Hippocampal formation (tissue), 2 donors: ENCODE results near the gene ADORA2B.
"Not testable (repeated sequence)": the region's sequence is repeated elsewhere in the genome, so short reads cannot be mapped to it uniquely, and the experiment has no call there.

ENCODE experiments used
- DNase-seq, 2 donors: peaks; one replicate each; lab custom pipeline; 2025; lab: John Stamatoyannopoulos, UW

ADORA2B gene

DNA sequence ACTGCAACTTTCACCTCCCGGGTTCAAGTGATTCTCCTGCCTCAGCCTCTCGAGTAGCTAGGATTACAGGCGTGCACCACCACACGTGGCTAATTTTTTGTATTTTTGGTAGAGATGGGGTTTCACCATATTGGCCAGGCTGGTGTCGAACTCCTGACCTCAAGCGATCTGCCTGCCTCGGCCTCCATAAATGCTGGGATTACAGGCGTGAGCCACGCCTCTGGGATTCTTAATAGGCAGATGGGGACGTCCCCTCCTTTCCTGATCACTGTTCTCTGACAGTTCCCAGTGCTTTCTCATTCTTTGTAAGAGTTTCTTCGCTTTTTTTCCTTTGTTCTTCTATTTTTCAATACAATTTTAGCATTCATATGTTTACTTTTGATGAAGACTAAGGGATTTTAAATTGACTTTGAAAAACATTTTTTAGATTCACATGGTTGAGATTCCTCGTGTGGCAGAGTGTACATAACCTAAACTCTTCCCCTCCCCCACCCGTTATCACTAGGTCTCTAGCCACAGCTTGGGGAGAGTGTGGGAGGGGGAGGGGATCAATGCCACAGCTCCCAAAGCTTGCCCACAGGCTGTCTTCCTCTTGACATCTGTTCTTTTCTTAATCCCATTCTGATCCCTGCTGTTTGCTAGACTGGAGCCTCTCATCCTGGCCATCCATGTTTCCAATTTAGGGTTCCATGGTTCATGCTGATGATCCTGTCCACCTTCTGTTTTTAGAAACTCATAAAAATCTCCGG lies 11.0 kb downstream of the ADORA2B start:
- no peak for DNase-seq

DNA sequence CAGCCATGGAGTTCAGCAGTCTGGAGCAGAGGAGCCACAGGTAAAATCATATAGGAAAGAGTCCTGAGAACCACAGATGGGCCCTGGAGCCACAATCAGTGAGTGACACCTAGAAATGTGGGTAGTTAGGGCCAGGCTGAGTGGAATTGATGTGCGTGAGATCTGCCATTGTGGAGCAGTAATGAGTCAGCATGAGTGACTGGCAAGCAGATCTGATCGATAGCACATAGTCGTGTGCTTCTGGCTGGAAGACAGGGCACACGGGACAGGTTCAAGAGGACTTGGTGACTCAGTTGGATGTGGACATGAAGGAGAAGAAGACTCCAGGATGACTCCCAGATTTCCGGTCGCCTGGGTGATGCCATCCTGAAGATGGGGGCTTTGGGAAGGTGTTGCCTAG lies 12.3 kb downstream of the ADORA2B start:
- DNase-seq, result no peak

GRCh38 chr17:15957608-15958307 lies 12.8 kb downstream of the ADORA2B start:
- DNase-seq, result no peak

- DNase-seq, result no peak
These were observed 13.5 kb downstream of the ADORA2B start for GRCh38 chr17:15958484-15958854.

DNA sequence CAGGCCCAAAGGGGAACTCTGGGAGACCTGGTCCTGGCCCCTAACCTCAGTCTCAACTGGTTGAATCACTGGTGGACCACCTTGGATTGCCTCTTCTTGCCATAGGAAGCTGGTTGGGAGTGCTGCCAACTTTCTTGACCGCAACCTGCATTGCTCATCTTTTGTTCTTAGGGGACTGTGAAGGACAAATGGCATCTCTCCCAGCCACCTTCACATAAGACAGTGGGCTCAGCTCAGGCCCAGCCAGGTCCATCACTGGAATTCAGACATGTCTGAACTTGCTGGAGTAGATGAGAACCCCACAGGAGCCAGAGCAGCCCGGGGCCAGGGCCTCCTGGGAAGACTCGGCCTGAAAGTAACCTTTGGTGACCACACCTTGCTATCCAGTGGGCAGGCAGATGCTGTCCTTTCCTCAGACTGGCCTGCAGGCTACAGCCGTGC lies 18.8 kb downstream of the ADORA2B start:
- DNase-seq, result no peak

DNA sequence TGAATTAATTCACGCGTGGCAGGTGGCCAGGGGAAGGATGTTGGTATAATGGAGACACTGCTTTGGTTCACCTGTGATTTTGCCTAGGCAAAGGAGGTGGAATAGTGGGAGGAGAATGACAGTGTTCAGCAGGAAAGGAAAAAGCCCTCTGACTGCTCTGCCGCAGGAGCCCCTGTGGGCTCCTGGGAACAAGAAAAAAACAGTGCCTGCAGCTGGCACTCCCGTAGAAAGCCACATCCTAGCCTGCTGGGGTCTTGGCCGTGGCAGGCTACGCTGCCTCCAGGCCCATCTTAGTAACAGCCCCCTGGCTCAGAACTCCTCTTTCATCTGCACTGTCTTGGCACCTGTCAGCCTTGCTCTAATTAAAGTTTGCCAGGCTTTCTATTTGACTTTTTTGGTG lies 20.6 kb downstream of the ADORA2B start:
- DNase-seq, result no peak

DNA sequence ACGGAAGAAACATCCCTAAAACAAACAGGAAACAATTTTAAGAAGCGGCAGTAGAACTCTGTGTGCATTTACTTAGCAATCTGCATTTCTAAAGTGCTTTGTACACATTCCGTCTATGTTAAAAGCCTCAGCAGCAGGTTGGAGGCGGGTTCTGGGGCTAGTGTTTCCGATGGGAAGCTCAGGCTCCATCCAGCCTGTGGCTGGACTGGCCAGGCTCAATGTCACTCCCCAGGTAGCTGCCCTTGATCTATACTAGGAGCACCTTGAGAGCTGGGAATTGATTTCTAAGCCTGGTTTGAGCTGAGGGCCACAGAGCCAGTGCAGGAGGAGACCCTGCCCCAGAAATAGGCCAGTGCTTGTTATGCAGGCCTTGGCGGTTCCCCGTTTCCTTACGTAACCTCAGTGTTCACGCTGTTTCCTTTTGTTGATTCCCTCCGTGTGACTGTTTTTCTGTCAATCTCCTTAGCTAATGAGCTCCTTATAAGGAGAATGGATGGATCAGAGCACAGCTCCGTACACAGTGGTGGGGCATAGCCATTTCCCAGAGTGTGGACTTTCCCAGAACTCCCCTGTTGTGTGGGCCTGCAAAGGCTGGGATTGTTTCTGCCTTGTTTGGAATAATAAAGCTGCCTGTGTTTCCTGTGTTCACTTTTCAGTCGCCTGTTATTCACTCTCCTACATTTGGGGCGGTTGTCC lies 21.4 kb downstream of the ADORA2B start:
- peak; percentile 14 to 30 for DNase-seq

DNA sequence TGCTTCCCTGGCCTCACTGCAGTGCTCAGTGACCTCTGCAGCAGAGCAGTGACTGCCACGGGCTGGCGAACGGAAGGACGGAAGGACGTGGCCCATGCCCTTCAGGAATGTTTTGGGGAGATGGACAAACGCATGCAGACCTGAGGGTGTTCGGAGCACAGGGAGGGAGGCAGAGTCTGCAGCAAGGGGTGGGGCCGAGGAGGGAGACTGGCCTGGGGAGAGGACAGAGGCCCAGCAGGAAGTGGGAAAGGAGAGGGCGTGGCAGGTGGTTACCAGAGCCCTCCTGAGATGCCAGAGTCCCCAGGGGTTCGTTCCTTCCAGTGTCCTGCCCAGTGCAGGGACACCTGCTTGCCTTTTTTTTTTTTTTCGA lies 21.9 kb downstream of the ADORA2B start:
- no peak for DNase-seq

DNA sequence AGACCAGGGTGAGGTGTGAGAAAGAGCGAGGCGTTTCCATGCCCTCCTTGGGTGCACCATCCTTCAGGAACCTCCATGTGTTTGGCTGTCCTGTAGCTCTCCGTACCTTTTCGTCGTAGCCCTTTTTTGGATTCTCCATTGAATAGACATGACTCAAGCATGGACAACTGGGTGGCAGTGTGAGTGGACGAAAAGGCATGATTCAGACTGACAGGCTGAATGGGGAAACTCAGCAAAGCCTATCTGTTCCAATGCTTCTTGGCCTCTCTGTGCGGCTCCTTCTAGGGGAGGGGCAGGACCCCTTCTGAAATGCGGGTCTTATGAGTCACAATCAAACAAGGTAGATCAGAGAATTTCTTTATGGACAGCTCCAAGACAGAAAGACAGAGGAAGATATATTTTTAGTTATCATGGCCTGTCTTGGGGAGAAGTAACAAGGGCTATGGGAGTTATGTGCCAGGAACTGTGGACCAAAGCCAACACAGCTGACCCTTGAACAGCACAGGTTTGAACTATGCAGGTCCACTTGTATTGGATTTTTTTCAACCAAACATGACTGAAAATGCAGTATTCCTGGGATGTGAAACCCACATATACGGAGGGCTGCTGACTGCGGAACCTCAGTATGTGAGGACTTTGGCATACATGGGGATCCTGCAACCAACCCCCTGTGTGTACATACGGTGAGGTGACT lies 22.9 kb downstream of the ADORA2B start:
- DNase-seq, result no peak

GRCh38 chr17:15969463-15969862 lies 24.5 kb downstream of the ADORA2B start:
- no peak for DNase-seq

GRCh38 chr17:15970500-15970899 lies 25.6 kb downstream of the ADORA2B start:
- no peak for DNase-seq

DNA sequence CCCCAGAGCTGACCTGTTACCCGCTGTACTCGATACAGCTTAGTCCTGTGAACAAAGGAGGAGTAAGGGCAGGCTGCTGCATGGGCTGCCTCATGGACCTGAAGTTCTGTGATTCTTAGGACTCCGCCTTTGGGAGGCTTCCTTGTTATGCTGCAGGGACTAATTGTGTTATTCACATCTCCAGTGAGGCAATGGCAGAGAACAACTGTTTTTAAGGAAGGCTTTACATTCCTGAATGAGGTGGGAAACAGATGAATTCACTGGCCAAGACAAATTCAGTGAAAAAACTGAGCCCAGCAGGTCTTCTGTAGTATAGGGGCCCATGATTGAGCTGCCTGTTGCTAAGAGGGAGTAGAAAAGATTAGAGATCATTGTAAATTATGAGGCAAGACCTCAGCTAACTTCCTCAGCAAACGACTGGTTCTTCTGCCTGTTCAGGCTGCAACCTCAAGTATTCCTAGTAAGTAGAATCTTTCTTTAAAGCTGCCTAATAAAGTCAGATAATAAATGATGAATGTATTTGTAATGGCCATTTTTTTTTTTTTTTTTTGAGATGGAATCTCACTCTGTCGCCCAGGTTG lies 26.3 kb downstream of the ADORA2B start:
- no peak for DNase-seq

GRCh38 chr17:15971882-15972281 lies 27.0 kb downstream of the ADORA2B start:
- no peak for DNase-seq

DNA sequence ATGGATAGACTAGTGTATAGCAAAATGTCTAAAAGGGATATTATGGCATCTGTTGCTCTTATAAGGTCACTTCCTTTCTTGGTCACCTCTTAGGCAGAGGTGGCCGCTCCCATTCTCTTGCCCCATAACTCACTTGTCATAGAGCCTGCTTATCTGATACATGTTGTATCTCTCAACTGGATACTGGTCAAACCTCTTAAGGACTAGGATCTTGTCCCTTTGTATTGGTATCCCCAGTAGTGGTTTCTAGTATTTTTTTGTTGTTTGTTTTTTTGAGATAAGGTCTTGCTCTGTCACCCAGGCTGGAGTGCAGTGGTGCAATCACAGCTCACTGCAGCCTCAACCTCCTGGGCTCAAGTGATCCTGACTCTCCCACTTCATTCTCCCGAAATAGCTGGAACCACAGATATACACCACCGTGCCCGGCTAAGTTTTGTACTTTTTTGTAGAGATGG lies 27.6 kb downstream of the ADORA2B start:
- DNase-seq, result no peak

- DNase-seq, result no peak
These were observed 28.1 kb downstream of the ADORA2B start for GRCh38 chr17:15973016-15973415.

DNA sequence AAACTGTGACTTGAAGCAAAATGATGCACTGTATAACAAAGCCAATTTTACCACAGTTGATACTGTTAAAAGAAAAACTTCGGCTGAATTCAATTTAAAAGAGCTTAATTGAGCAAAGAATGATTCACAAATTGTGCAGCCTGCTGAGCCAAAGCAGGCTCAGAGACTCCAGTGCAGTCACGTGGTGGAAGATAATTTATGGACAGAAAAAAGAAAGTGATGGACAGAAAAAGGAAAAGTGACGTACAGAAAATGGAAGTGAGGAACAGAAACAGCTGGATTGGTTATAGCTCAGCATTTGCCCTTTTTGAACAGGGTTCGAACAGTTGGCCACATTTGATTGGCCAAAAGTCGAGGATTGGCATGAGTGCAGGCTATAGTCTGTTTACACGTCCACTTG lies 28.9 kb downstream of the ADORA2B start:
- DNase-seq, result no peak

DNA sequence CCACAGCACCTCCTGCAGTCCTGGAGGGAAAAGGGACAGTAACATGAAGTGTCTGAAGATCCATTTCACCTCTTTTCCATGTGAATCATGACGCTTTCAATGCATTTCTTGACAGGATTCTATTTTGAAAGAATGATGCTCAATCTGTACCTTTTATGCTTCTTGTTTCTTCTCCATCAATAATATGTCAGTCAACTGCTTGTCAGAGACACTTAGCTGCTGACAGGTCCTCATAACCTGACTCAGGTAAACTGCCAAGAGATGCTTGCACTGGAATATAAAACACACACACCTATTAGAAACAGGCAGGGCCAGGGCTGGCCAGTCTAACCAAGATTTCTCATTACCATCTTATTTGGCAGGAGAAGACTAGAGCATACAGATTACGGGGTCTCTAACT lies 33.0 kb downstream of the ADORA2B start:
- no peak for DNase-seq

- no peak for DNase-seq
These were observed 33.7 kb downstream of the ADORA2B start for GRCh38 chr17:15978606-15979005.

- not testable (repeated sequence) for DNase-seq
These were observed 34.1 kb downstream of the ADORA2B start for GRCh38 chr17:15979013-15979412.

DNA sequence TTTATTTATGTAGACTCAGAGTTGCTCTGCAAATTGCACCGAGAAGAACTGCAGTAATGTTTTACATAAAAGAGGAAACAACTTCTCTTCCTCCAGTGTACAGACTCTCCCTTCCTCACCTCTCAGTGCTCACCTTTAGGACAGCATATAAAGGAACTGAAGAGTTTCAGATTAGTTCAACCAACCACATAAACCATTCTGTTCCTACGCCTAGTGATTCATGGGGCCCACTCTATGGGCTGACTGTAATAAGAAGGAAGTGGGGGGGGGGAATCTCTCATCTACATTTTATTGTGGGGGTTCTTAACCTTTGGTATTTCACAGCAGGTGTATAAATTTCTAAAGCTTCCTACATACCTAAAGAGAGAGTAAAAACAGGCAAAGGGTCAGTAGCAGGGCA lies 36.3 kb downstream of the ADORA2B start:
- DNase-seq, result no peak

- no peak for DNase-seq
These were observed 37.0 kb downstream of the ADORA2B start for GRCh38 chr17:15981646-15982580.
